Stimulated activated CD4-positive, alpha-beta T cell treated with anti-CD3 and anti-CD28 coated beads, Interleukin-15, amount 100 ng/mL, for 48 hours (primary cell): ENCODE data around the gene GGTA1.

ENCODE experiments used
- DNase-seq, 2 donors: peaks; one replicate each; pipeline ENCODE4 v3.0.0-alpha.2; 2020; ENCODE audit warnings: low read depth in 2 of 2

Gene GGTA1

DNA sequence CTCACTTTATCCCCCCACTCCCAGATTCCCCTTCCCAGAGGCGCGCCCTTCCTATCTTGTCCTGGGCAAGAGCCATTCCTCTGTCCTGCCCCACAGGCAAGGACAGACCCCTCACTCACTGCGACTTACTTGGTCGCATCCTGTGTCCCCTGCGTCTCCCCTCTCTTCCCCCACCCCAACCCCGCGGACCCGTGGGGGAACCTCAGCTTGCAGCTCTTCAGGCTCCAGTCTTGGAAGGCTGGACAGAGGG, 542 bp downstream of the GGTA1 start:
- no peak for DNase-seq

DNA sequence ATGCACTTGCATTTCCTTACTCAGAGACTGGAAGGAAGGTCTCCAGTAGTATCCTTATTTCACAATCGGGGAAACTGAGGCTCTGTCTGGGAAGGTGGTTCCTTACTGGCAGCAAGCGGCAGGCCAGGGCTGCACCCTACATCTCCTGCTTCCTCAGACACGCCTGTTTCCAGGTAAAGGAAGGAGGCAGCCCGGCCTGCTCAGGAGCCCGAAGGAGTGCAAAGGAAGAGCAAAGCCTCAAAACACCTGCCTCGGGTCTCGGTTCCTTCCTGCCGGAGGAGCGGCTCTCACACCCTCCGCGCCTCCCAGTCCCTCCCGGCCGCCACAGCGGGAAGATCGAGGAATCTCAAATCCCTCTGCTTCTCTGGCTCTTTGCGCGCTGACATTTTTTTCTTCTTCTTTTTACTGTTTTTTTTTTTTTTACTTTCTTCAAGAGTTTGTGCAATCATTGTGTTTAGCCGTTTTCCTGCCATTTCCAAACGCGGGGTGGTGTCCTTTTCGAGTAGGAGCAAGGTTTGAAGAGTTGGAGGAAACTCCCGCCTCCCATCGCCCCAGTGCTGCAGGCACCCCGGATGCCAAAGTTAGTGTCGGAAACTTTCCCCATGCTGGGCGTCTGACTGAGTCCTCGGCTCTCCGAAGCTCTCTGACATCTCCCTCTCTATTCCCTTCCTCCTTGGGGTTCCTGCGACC, 1.0 kb downstream of the GGTA1 start:
- no peak for DNase-seq

DNA sequence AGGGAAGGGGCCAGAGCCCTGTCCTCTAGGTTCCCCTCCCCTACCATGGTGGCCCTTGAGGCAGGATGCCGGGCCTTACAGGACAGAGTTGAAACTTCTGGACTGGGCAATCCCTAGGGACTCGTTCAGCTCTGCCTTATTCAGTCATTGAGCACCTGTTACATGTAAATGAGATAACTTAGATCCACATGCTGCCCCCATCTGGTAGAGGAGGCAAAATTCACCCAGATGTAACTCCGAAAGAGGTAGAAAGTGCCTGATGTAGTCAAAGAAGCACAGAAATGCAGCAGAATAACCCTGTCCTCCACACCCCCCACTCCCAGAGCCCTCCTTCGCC, 1.5 kb downstream of the GGTA1 start:
- DNase-seq: peak; percentile 15 to 48

DNA sequence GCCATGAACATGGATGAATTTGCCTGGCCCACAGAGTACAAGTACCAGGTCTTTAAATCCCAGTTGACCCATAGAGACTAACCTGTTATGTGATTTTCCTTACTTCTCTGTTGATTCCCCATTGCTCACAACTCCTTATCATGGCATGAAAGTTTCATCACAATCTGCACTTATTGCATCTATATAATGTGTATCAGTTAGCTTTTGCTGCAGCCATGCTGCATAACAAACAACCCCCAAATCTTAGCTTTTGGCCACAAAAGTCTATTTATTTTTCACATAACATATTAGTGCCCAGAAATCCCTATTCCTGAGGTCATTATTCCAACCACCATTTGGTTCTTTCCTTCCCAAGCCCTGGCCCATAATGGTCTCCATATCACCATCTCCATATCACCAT, 3.7 kb downstream of the GGTA1 start:
- no peak for DNase-seq

DNA sequence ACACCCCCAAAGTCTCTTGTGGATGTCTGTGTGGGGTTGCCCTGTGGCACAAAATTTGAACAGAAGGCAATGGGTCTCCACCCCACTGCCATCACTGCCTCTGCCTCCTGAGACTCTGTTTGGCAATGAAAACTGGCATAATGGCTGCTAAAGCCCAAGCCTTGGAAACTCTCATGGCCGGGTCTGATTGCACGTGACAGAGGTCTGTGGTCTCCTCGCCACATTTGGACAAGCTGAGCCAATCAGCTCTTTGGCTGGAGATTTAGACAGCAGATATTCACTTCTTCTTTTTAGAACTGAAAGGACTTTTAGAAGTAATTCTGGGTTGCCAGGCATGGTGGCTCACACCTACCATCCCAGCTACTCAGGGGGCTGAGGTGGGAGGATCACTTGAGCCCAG, 5.5 kb downstream of the GGTA1 start:
- DNase-seq: no peak

DNA sequence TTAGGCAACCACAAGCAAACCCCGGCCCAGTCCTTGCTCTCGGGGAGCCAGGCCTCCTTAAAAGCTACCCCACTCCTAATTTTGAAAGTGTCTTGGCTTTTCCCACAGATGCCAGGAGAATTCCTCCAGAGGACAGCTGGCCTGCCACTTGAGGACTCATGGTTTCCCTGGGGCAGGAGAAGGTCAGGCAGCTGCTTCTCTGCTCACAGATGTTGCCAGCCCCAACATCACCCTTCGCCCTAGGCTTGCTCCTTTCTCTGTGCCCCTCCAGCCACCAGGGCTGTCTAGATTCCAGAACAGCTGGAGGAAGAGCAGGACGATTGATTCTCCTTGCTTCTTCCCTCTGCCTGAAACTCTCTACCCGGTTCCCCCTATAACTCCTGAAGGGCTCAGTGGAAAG, 8.5 kb downstream of the GGTA1 start:
- no peak for DNase-seq

DNA sequence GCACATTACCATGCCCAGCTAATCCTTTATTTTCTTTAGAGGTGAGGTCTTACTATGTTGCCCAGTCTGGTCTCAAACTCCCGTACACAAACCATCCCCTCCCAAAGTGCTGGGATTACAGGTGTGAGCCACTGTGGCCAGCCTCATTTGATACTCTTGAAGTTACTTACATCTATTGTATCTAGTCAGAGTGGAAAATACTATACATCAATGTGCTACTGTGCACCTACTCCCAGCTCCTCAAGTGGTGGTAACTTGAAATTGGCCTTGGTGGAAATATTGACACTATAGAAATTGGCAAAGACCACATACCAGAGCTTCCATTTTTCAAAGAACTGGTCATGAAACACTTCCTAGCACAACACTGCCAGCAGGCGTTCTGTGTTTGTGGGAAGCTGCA, 10.3 kb downstream of the GGTA1 start:
- no peak for DNase-seq

DNA sequence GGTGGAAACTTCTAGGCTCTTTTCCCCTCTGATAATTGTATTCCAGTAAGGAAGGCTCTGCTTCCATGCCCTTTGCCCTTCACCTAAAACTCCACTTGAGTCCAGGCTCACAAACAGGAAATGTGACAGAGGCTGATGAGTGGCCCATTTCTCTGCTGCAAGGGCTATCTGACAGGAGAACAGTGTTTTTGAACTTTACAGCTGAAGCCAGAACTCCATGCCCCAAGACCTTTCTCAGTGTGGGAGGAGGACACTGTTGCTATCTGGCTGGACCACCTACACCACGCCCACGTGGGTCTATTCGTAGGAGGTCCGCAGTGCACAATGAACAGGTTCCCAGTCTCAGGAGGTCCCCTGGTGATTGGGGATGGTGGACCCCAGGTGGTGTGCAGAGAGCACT, 13.6 kb downstream of the GGTA1 start:
- DNase-seq: no peak

DNA sequence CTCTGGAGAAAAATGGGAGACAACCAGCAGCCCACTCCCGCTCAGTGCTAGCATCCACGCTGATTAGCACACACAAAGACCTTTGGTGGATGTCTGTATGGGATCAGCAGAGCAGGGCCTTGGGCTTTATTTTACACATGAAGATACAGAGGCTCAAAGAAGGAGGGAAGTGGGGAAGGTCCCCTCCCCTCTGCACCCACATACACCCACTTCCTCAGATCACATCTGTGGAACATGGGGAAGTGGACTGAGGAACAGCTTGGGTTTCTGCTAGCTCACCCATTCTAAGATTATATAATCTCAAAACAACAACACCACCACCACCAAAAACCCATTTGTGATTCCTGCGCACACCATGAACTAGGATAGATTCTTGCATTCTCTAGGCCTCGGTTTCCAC, 14.0 kb downstream of the GGTA1 start:
- no peak for DNase-seq

DNA sequence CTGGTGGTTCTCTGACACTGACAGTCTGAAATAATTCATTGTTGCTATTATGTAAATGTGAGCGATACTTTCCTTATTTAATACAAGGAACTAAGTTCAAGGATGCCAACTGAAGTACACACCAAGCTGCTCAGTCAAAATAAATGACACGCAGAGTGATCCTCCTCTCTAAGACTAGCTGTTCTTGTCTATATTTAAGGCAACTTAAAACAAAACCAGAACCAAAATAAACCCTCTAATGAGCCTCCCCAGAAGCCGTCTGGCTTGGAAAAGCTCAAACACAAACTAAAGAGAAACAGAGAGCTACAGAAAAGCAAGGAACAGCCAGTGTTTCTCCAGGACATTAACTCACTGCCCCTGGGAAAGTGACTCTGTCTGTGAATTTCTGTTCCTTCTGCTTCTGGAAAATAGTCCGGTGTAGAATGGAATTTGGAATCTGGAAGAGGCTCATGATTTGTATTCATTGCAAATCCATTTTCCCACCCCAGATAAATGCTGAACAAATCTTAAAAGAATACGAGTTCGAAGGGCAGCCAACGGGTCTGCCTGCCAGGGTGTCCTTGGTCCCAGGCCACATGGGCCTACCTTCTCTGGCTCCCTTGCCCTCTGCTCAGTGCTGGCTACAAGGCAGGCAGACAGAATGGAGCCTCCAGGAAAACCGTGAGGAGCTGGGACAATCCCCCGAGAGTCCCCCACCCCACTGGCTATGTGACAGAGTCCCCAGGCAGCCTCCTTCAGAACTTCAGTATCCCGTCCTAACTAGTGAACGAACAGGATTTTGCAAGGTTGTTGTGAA, 14.8 kb downstream of the GGTA1 start:
- DNase-seq: no peak

DNA sequence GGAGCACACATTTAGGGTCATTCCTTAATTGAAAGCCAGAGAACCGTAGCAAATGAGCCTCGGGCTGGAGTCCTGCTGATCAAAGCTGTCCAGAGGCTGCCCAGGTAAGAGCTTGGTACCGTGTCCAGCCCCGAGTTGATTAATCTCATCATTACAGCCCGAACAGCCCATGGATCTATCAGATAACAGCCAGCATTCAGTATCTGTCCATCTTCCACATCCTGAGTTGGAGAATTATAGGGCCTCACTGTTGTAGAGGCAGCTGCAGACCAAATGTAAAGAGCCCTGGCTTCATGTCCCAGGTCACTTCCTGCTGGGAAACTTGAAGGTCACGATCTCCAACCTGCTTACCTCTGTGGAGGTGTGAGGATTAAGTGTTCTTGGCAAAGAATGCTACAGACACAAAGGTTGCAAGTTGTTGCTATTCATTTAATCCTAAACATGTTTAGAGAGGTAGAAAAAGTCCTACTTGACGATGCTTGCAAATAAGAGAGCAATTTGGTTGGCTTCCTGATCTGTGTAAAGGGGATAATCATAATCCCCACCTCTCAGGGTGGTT, 16.1 kb downstream of the GGTA1 start:
- DNase-seq: no peak

DNA sequence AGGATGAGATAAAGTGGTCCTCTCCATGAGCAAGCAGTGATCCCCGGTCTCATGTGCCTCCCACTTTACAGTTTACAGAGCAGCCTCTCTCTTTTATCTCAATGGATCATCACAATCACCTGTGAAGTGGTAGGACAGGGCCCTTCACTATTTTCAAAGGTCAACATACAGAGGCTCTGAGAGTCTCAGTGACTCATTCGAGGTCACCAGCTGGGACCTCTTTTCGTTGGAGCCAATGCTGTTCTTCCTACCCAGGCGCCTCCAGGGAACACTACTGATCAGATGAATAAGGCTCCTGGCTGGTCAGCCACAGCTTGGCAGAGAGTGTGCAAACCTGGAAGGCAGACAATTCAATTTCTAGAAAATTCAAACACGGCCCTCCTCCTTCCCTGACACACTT, 16.6 kb downstream of the GGTA1 start:
- DNase-seq: no peak

DNA sequence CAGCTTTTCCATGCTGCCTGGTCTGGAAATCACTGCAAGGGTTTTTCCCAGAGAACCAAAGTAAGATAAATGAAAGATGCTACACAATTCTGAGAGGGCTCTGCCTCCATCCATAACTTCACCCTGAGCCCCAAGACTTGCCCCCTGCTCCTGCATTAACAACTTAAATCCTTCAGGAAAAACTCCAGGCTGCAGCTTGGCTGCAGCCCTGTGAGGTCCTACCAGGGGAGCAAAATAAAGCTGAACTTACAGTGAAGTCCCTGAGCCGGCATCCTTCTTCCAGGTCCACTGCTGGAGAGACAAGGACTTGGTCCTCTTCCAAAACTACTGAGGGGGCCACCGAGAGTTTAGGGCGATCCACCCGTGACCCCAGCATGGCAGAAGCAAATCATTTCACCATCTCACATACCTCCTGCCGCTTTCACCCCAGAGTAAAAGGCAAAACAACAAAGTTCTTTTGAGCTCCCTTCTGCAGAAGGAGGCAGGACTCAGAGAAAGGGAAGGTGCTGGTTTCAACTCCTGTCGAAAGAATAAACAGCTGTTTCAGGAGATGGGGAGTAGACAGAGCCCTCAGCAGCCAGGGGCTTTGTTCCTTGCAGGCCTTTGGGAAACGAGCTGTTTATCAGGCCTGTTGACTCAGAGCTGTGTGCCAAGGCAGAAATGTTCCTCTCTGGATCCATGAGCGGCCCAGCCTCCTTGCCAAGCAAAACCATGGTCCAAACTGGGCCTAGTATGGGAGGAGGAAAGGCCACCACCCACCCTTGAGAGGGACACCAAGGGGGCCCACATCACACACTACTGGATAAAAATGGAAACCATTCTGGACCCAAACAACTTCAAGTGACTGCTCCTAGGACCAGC, 20.6 kb downstream of the GGTA1 start:
- DNase-seq: no peak

DNA sequence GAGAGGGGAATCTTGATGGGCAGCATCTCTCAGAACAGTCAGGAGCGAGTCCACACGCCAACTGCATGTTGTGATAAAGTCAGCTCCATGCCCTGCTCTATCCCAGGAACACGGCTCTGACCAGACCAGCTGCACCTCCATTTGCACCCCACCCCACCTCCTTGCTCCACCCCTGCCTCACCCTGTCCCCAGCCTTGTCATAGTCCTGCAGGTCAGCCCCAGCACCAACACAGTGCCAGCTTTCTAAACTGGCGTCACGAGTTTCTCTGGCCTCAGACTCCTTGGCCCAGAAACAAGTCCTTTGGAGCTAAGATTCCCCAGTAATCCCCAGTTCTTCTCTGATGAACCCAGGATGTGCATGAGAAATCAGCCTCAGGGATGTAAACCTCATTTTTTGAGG, 23.5 kb downstream of the GGTA1 start:
- DNase-seq: no peak

DNA sequence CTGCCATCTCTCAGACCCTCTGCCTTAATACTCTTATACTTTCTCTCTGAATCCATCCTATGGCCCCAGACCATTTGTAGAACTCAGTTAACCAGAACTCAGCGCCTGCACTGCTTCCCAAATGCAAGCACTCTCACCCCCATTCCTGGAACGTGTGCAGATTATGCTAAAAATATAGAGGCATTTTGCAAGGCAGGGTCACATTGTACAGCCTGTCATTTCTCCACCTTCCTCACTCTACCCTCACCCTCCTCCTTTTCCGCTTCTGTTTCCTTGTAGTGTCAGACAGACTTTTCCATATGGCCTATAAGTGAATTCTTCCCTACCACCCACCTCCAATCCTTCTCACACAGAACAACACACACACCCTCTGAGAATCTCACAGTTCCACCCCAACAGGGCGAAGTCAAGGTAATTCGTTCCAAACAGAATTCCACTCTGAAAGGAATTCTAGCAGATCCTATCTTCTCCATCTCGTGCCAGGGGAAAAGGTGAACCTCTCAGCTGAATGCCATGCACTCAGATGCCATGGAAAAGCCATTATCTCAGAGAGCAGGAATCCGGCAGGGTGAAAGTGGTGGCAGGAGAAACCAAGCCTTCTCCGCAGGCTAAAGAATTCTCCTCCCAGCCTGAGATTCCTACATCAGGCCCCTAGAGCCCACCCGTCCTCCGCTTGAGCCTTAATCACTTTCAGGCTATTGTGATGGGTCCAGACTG, 25.3 kb downstream of the GGTA1 start:
- DNase-seq: no peak

DNA sequence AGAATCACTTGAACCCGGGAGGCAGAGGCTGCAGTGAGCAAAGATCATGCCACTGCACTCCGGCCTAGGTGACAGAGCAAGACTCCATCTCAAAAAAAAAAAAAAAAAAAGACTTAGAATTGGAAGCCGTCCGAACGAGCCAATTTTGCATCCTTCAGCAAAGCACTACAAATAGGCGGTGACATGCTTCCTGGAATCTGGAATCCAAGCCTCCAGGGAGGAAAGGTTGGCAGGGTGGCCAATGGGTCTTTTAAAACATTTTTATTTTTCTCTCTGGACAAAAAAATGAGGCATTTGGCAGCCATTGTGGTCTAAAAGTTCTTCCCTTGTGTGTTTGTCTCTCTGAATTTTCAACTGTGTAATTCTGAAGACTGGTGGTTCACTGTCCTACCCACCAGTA, 26.4 kb downstream of the GGTA1 start:
- DNase-seq: no peak

DNA sequence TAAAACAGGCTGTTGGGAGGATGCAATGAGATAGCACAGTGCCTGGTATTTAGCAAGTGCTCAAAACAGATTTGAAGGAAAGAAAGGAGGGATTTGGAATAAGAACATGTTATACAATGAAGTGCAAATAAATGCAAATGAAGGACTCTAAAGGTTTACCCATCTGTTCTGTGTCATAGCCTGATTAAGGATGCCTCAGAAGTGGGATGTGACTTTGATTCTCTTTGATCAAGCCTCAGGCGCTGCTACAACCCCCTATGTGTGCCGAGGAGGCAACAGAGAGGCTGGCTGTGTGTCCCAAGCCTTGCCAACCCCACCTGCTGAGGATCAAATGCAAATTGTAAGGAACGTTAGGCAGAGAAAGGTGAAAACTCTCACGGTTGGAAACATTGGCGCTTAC, 27.2 kb downstream of the GGTA1 start:
- DNase-seq: no peak

DNA sequence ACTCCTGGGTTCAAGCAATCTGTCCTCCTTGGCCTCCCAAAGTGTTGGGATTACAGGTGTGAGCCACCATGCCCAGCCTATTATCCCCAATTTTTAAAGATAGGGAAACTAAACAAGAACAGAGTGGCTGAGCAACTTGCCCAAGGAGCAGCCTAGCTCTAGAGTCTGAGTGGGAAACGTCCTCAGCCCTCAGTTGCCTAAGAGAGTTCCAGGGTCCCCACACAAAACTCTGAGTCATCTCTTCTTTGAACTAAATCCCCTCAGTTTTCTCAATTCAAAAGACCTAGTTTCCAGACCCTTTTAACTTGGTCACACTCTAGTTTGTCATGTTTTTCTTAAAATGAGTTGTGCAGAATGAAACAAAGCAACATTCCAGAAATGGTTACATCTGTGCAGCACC, 33.5 kb downstream of the GGTA1 start:
- no peak for DNase-seq

DNA sequence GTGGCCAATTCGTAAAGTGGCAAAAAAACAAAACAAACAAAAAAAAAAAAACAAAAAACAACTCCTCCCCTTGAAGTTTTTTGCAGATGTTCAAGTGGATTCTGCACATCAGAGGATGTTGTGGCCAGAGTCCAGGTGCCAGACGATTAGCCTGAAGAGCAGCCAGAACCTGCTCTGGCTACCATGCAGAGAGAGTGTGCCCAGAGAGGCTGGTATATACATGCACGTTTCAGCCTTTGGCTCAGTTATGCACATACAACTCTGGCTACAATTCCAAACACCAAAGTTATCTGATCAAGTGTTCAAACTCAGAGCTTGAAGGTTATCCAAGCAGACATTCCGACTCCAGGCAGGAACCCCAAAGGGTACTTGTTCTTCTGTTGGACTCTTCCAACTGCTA, 34.7 kb downstream of the GGTA1 start:
- no peak for DNase-seq

DNA sequence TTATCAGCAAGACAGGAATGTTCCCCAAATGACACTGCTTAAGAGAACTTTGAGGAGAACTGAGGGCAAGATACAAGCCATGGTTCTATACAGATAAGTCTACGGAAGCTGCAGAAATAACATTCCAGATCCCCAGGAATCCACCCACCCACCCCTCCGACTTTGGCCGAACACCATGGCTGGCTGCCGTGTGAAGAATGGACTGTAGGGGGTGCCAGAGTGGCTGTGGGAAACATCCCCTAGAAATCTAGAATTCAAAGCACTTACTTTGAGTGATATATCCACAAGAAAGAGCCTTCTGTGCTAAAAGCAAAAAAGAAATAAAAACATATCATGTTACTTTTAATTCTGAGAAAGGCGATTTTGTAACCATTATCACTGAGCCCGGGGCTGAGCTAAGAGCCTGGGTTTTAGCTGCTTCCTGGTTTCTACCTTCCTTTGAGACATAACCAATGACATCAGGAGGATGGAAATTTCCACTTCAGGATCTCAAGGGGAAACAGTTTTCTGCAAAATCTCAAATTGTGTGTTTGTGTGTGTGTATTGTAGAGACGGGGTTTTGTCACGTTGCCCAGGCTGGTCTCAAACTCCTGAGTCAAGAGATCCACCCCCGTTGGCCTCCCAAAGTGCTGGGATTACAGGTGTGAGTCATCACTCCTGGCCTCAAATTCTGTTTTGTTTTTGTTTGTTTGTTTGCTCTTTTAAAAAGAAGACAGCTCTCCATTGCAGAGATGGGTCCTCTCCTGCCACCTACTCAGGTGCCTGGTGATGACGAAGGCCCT, 36.4 kb downstream of the GGTA1 start:
- peak in 1 of 2 donors; percentile 20 for DNase-seq

DNA sequence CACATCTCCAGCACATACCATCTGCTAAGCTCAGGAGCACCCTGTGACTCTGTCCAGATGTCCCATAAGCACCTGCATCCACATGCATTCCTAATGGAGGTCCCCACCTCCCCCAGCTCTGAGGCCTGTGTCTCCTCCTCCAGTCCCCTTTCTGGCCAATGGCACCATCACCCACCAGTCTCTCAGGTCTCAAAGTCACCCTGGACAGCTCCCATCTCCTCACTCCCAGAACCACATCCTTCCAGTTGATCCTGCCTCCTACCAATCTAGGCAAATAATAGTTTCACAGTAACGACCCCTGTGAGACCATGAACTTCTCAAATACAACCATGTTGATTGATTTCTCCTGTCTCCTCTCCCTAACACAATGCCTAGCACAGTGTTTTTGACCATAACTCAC, 40.1 kb downstream of the GGTA1 start:
- no peak for DNase-seq
